GM19467 (cell line): ENCODE data around the gene STIM1.

Experiments
- ATAC-seq: cut with Tn5 transposase; IDR thresholded peaks from one replicate; pipeline ENCODE4 v1.9.1; 2021; ENCODE audit warnings: mild to moderate bottlenecking, moderate library complexity; ENCODE audit not compliant: unreplicated experiment

The STIM1 gene

DNA sequence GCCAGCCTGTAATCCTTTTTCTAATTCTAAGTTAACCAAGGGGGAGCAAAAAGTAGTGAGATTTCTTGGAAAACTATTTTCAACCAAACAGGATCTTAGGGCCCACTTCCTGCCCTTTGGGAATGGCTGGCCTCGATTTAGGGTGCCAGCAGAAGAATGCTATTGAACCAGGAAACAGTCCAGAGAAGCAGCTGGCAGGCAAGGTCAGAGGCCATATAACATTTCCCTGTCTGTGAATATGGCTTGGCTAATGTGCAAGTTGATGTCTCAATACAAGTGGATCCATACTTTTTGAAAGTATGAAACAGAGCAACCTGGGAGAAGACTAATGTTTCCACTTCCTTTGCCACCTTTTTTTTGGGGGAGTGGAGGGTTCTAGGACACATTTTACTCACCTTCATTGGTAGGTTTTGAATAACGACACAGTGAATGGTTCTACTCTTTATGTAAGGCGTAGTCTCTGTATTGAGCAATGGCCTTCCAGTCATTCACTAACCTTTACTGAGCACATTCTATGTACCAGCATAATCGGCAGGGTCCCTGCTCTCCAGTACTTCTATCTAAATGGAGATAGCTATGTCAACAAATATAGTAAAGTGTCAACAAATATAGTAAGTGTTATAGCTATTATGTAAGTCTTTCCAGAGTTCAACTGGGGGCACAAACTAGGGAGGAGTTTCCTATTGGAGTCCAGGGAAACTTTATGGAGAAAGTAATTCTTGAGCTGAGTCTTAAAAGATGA is 204.9 kb downstream of the STIM1 start:
- ATAC-seq = no peak

- ATAC-seq = no peak
Observed at GRCh38 chr11:4061700-4062099, 206.2 kb downstream of the STIM1 start.

GRCh38 chr11:4063348-4063747 is 207.9 kb downstream of the STIM1 start:
- ATAC-seq = no peak

GRCh38 chr11:4064278-4064955 is 209.0 kb downstream of the STIM1 start:
- no peak for ATAC-seq

DNA sequence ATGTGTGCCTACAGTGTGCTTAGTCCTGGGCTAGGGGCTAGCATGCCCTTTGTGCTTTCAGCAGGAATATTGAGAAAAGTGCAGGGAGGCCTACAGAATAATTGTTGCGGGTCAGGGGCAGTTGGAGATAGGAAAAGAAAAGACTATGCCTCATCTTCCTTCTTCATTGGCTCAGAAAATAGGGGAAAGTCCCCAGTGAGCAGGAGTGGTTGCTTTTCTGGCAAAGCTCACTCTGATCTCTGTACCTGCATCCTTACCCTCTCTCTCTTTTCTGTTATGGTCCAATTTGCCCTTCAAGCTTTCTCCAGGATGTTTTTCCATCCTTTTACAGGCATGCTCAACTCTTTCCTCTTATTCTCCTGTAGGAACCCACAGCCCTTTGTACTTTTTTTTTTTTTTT is 209.6 kb downstream of the STIM1 start:
- no peak for ATAC-seq

- no peak for ATAC-seq
Observed at GRCh38 chr11:4065601-4066377, 210.3 kb downstream of the STIM1 start.

- ATAC-seq = no peak
Observed at GRCh38 chr11:4066910-4067309, 211.4 kb downstream of the STIM1 start.

GRCh38 chr11:4068962-4069361 is 213.5 kb downstream of the STIM1 start:
- ATAC-seq = no peak

DNA sequence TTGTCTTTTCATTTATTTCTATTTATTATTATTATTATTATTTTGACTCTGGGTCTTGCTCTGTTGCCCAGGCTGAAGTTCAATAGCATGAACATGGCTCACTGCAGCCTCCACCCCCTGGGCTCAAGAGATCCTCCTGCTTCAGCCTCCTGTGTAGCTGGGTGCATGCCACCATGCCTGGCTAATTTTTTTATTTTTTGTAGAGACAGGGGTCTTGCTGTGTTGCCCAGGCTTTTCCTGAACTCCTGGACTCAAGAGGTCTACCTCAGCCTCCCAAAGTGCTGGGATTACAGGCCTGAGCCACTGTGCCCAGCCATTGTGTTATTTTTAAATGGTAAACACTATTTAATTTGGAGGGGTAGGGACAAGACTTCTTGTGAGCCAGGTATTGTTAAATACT is 215.9 kb downstream of the STIM1 start:
- no peak for ATAC-seq

DNA sequence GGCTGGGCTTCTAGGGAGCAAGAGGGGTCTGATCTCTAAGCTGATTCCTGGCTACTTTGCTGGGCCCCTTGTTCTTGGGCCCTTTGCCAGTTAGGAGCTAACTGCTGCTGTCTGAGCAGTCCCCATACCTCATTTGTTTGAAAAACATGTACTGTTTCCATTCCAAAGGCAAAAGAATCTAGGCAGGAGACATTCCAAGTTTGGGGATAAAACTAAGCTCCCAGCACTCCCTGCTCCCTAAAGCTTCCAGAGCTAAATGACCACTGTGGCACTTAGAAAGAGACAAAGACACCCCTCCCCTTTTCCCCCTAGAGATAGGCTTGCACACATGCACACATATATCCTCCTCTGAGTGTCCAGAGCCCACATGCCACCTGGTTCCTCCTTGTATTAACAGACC is 216.4 kb downstream of the STIM1 start:
- ATAC-seq = no peak

DNA sequence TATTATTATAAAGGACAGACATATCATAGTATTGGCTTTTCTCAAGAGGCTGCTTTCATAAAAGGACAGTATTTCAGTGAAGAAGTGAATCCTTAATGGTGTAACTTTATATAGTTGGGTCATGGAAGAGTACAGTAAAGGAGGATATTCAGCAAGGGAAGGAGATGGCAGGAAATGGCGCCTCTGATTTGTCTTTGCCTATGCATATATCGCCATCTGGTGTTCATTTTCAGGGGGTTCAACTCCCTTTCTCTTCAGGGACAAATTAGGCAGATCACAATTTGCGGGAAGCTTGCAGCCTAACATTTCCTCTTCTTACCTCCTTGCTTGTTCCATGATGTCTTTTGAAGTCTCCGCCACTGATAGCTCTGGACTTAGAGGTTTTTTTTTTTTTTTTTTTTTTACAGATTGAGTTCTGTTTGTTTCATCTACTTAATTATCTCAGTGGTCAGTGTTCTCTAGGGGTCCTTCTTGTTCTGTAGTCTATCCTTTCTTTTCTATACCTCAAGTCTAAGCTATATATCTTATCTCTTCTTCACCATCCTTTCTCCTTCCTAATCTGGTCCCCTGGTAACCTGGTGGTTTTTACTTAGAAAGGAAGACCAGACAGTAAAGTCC is 217.3 kb downstream of the STIM1 start:
- ATAC-seq = no peak

- no peak for ATAC-seq
Observed at GRCh38 chr11:4074266-4074665, 218.8 kb downstream of the STIM1 start.

- no peak for ATAC-seq
Observed at GRCh38 chr11:4076774-4077173, 221.3 kb downstream of the STIM1 start.

- no peak for ATAC-seq
Observed at GRCh38 chr11:4083198-4083597, 227.7 kb downstream of the STIM1 start.

DNA sequence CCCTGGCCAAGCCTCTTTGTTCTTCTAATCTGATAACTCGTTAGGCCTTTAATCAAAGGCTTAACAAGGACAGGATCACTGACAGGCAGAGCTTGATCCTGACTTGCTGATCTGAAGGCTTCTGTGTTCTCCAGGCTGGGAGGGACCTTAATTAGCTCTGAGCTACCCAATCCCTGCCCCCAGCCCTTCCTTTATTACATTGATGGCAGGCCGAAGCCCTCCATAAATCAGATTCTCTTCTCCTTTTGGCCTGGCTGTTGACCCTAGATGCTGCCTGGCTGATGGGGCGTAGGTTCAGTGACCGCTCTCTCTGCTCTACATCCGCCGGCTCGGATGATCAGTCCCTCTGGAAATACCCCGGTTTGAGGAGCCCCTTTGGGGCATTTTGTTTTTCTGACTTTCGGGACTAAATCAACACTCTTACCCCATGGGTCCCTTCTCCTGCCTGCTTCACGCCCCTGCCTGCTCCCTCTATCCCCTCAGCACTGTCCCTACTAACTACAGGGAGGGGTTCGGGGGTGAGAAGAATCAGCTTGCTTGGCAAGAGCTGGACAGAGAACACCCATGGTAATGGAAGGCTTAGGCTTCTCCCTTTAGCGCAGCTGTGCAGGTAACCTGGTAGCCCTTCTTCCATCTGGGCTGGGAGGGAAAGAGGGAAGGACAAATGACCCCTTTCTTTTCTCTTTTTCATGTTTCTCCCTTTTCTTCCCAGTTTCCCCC is 229.1 kb downstream of the STIM1 start:
- no peak for ATAC-seq

- no peak for ATAC-seq
Observed at GRCh38 chr11:4085575-4085974, 230.1 kb downstream of the STIM1 start.

GRCh38 chr11:4086575-4087353 is 231.3 kb downstream of the STIM1 start:
- no peak for ATAC-seq

- no peak for ATAC-seq
Observed at GRCh38 chr11:4087551-4087950, 232.1 kb downstream of the STIM1 start.

- ATAC-seq = no peak
Observed at GRCh38 chr11:4090258-4090657, 234.8 kb downstream of the STIM1 start.

GRCh38 chr11:4092026-4092425 is 236.6 kb downstream of the STIM1 start:
- ATAC-seq = no peak
